HG03432 (cell line): ENCODE data around the gene PLK4.

Experiments
- ATAC-seq: cut with Tn5 transposase; IDR thresholded peaks from one replicate; pipeline ENCODE4 v1.9.1; 2021; ENCODE audit warnings: mild to moderate bottlenecking, moderate library complexity; ENCODE audit not compliant: unreplicated experiment

Gene PLK4

GRCh38 chr4:127880763-127881562, at the start of gene PLK4:
TSS of gene PLK4 (plus strand) at chr4:127880893. CDS start at chr4:127881135, 242 bp downstream.
- ATAC-seq, result peak; percentile 93

- peak; percentile 63 for ATAC-seq
Measured at GRCh38 chr4:127832585-127832984, 48.1 kb upstream of the PLK4 start.

GRCh38 chr4:127843704-127844600, 36.7 kb upstream of the PLK4 start:
- ATAC-seq, result no peak

- ATAC-seq, result no peak
Measured at GRCh38 chr4:127844601-127845116, 36.0 kb upstream of the PLK4 start.

- no peak for ATAC-seq
Measured at GRCh38 chr4:127846061-127846460, 34.6 kb upstream of the PLK4 start.

- ATAC-seq, result no peak
Measured at GRCh38 chr4:127846765-127847164, 33.9 kb upstream of the PLK4 start.

GRCh38 chr4:127849505-127850234, 31.0 kb upstream of the PLK4 start:
- ATAC-seq, result no peak

GRCh38 chr4:127852661-127853060, 28.0 kb upstream of the PLK4 start:
- ATAC-seq, result no peak

- ATAC-seq, result peak; percentile 27
Measured at GRCh38 chr4:127856196-127856812, 24.4 kb upstream of the PLK4 start.

- ATAC-seq, result peak; percentile 93
Measured at GRCh38 chr4:127856813-127857447, 23.8 kb upstream of the PLK4 start.

- ATAC-seq, result no peak
Measured at GRCh38 chr4:127857641-127858040, 23.1 kb upstream of the PLK4 start.

- ATAC-seq, result no peak
Measured at GRCh38 chr4:127868196-127868595, 12.5 kb upstream of the PLK4 start.

GRCh38 chr4:127870281-127870680, 10.4 kb upstream of the PLK4 start:
- ATAC-seq, result no peak

GRCh38 chr4:127870688-127871087, 10.0 kb upstream of the PLK4 start:
- ATAC-seq, result no peak

GRCh38 chr4:127875791-127876190, 4.9 kb upstream of the PLK4 start:
- no peak for ATAC-seq

GRCh38 chr4:127881563-127881864, 821 bp downstream of the PLK4 start:
- peak; percentile 48 for ATAC-seq

GRCh38 chr4:127888559-127888958, 7.9 kb downstream of the PLK4 start:
- ATAC-seq, result no peak

- ATAC-seq, result no peak
Measured at GRCh38 chr4:127889903-127890302, 9.2 kb downstream of the PLK4 start.

GRCh38 chr4:127896069-127896468, 15.4 kb downstream of the PLK4 start:
- no peak for ATAC-seq

- no peak for ATAC-seq
Measured at GRCh38 chr4:127896528-127896927, 15.8 kb downstream of the PLK4 start.
